ENCODE data around the gene MOB2.

The MOB2 gene

DNA sequence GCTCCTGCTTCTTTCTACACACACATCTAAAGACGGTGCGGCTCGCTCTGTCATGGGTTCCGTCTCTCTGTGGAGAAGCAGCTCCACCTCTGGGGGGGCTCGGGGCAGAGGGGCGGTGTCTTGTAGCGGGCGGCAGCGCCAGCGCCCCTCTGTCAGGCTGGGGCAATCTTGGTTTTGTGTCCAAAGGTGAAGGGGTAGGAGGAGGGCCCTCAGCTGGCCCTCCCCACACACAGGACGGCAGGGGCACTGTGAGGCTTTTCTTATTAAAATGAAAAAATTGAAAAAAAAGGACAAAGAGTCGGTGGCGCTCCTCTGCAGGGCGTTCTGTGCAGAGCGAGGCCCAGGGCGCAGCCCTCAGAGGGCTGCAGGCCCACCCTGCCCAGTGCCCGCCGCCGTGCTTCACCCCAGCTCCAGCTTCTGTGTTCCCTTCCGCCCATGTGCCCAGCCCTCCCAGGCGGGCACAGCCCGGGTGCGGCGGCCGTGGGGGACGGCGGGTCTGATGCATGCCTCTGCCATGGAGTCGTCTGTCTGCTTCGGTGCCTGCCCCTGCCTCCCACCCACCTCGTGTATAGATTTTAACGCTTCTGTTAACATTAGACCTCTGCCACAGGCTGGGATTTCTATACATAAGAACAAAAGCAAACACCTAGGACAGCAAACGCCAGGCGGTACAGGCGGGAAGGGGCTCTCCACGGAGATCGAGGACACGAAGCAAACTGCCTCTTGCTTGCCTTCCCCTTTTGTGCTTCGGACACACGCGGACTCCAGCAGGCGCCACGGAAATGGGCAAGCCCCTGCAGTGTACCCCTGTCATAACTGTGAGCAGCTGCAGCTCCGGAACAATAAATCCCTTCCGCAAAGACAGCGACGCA, 24.5 kb downstream of the MOB2 start:
- TF ChIP-seq, protein P1, sequence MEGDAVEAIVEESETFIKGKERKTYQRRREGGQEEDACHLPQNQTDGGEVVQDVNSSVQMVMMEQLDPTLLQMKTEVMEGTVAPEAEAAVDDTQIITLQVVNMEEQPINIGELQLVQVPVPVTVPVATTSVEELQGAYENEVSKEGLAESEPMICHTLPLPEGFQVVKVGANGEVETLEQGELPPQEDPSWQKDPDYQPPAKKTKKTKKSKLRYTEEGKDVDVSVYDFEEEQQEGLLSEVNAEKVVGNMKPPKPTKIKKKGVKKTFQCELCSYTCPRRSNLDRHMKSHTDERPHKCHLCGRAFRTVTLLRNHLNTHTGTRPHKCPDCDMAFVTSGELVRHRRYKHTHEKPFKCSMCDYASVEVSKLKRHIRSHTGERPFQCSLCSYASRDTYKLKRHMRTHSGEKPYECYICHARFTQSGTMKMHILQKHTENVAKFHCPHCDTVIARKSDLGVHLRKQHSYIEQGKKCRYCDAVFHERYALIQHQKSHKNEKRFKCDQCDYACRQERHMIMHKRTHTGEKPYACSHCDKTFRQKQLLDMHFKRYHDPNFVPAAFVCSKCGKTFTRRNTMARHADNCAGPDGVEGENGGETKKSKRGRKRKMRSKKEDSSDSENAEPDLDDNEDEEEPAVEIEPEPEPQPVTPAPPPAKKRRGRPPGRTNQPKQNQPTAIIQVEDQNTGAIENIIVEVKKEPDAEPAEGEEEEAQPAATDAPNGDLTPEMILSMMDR (IDR thresholded peaks at IDR 0.05): no peak

DNA sequence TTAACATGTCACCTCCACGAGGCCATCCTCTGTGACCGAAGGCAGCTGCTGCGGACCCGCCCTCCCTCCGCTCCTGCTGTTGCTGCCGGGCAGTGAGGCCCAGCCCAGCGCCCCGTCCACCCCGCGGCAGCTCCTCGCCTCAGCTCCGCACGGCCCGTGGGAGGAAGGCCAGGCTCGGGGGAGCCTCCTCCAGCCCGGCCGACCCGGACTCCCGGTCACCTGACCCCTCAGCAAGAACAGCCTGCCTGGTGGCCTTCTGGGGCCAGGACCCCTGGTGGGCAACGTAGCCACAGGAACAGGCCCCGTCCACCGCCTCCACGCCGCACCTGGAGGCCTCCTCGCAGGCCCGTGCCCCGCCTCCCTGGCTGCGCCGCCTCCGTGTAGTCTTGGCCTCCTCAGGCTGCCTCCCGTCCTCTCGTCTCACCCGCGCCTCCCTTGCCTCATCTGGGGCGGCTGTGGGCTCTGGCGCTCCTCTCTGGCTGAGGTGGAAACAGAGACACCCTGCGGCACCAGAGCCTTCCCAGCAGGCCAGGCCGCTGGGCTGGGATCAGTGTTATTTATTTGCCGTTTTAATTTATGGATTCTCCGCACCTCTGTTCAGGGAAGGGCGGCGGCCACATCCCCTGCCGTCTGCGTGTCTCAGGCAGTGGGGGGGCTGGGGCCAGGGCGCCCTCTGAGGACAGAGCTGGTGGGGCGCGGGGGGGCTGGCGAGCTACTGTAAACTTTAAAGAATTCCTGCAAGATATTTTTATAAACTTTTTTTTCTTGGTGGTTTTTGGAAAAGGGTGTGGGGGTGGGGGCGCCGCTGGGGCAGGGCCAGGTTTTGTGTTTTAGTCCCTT, 25.4 kb downstream of the MOB2 start:
- TF ChIP-seq, protein P1 (IDR thresholded peaks at IDR 0.05): no peak

DNA sequence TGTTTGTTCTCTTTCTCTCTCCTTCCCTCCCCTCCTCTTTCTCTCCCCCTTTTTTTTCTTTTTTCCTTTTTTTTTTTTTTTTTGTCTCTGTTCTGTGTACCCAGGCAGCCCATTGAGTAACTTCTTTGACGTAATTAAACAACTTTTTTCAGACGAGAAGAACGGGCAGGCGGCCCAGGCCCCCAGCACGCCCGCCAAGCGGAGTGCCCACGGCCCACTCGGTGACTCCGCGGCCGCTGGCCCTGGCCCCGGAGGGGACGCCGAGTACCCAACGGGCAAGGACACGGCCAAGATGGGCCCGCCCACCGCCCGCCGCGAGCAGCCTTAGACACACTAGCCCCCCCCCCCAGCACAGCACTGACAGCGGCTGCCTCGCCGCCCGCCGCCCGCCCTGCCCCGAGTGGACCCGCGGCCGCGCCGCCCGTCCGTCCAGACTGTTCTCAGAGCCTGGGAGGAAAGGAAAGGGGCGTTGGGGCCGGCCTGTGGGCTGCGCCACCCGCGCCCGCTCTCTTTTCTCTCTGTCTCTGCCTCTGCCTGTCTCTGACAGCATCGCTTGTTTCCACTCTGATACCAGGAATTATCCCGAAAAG, 26.1 kb downstream of the MOB2 start:
- TF ChIP-seq, protein P1 (IDR thresholded peaks at IDR 0.05): no peak

DNA sequence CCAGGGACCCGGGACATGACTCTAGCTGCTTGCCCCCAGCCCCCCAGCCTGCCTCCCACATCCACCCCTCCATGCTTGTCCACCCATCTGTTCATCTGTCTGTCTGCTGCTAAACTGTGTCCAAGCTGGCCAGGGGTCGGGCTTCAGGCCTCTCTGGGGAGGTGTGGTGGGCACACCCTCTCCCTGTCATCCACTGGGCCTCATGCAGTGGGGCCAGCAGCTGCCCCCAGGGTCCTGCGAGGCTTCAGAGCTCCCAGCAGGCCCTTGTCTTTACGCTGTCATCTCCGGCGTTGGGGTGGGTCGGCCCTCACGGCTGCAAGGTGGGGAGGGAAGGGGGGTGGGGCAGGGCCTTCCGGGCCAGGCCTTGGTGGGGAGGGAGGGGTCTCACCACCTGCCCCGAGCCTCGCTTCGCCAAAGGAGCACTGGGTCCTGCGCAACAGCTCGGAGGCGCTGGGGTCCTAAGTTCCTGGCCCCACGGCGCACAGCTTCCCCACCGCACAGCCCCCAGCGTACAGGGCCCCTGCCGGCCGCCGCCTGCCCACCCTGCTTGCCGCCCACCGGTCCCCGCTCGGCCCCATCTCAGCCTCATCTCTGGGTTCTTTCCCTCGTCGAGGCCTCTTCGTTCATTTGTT, 26.7 kb downstream of the MOB2 start:
- TF ChIP-seq, protein P1 (IDR thresholded peaks at IDR 0.05): no peak

DNA sequence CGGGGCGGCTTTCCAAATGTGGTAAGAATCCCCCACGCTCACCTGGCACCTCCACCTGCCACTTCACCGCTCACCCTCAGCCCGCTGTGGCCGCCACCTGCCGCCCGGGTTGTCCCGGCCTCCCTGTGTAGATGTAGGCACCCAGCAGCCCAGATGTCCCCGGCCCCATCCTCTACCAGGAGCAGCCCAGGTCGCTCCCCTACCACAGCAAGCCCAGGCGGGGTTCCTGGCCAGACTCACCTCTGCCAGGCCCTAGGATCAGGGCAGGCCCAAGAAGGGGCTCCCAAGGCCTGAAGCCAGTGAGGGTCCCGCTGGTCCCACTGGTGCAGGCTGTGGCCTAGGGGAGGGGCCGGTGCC, 27.4 kb downstream of the MOB2 start:
- TF ChIP-seq, protein P1 (IDR thresholded peaks at IDR 0.05): no peak

DNA sequence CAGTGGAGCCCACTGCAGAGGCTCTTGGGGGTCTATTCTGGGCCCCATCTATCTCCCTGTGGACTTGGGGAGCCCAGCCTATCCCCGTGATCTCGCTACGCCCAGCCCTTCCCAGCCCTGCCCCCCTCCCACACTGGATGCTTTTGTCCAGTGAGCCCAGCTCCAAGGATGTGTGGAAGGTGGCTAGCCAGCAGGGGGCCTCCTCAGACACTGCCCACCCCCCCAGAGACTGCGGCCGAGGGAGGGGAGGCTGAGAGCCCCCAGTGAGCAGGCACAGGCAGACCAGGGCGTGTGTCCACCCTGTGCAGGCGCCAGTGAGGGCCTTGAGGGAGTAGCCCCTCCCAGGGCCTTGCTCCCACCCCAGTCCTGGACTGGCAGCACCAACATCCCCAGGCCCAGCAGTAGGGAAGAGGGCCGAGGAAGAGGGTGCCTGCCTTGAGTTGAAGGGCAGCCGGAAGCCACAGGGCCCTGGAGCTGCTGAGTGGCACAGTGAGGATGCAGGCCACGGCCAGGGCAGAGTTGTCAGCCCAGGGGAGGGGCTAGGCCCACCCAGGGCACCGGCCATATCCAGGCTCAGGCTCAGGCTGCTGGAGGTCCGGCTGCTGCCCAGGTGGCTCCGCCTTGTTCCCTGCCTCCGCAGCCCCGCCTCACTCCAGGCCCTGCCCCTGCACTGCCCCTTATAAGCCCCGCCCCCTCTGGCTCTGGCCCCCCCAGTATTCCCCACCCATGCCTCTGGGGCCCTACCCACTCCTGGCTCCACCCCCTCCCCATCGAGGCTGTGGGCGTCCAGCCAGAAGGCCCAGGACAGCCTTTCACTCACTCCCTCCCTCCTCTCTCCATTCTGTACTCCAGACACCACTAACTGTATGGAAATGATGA, 28.0 kb downstream of the MOB2 start:
- TF ChIP-seq, protein P1 (IDR thresholded peaks at IDR 0.05): peak; percentile 42
